Measurements from ENCODE around the gene NREP.
"Not testable (repeated sequence)": the region's sequence is repeated elsewhere in the genome, so short reads cannot be mapped to it uniquely, and the experiment has no call there.

The NREP gene

DNA sequence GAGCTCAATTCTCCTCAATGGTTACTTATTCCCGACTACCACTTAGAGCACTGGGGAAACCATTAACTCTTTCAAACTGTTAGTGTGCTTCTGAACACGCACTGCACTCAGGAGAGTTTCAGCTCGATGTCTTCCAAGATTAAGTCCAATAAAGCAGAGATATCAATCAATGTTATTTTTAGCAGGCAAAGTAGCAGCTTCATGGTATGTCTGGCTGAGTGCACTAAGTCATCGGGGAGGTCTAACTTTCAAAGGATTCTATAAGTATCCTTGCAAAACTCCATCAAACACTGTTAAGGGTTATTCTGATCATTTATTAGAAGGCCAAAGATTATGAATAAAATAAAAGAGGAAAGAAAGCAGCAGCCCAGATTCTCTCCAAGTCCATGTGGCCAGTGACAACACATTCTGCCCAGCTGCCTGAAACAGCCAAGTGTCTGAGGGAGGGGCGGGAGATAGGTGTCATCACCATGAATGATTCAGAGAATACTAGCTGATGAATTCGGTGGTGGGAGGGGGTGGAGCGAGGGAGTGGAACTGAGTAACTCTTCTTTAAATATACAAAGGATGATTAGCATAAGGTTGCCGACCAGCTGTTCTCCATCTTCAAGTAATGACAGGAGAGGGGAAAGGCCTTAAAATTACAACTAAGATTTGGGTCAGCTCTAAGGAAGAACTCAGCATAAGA lies 21.3 kb downstream of the NREP start:
- no peak for DNase-seq

DNA sequence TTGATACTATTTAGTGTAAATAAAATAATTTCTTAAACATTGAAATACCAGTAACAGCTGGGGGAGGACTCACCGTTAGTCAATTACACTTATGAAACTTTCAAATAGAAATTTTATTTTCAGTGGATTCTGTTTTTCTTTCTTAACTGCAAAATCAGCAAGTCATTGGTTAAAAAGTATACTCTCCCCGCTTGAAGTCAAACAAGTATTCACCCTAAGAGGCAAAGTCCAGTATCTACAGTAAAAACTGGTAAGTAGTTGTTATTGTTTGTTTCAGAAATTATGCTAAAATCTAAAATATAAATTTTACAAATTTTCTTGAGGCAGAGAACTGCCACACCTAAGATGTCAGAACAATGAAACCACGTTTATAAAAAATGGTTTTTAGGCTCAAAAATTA lies 22.4 kb downstream of the NREP start:
- no peak for DNase-seq

DNA sequence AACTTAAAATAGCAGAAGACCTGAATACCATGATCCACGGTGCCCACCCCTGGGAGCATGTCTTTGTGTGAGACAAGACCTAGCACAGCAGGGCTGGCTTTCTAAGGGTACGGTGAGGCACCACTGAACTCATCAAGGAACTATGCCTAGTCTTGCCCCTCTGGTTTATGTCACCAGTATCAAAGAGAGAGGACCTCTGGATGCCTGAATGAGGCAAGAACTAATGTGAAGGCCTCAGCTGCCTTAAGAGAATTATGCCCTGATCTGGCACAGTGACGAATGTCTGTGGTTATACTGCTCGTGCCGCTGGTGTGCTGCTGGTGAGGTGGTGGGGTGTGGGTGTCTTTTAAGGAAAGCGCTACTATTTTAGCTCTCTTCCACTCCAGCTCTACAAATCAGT lies 23.0 kb downstream of the NREP start:
- DNase-seq = no peak

DNA sequence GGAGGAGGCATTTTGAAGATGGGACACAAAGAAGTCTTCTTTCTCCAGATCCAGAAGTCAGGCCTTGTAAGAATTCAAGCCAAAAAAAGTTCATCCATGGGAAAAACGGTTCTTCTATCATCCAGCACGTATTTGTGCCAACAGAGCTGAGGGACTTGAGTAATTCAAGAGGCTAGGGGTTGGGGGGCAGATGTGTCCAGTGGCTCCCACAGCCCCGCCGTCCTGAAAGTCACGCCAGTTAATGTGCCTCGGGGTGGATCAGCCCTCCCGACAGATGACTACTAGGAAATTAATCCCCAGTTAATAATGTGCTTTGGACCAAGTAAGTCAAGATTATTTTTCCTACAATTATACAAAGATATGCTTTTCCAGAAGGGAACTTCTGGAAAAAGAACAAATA lies 23.4 kb downstream of the NREP start:
- no peak for DNase-seq

DNA sequence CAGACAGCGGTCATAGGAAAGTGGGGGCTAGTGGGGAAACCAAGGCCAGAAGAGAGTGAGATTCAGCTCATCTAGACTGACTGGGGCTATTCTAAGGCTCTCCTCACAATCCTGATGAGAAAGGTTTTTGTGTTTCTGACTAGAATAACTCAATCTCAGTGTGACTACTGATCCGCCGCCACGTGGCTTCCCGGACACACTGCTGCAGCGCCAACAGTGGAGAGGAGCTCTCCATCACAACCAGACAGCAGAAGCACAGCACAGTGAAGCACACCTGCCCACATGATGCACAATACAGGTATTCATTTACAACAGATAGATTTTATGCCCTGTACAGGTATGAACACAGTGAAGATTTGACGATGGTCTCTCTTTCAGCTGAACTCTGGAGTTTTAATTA lies 25.4 kb downstream of the NREP start:
- no peak for DNase-seq

DNA sequence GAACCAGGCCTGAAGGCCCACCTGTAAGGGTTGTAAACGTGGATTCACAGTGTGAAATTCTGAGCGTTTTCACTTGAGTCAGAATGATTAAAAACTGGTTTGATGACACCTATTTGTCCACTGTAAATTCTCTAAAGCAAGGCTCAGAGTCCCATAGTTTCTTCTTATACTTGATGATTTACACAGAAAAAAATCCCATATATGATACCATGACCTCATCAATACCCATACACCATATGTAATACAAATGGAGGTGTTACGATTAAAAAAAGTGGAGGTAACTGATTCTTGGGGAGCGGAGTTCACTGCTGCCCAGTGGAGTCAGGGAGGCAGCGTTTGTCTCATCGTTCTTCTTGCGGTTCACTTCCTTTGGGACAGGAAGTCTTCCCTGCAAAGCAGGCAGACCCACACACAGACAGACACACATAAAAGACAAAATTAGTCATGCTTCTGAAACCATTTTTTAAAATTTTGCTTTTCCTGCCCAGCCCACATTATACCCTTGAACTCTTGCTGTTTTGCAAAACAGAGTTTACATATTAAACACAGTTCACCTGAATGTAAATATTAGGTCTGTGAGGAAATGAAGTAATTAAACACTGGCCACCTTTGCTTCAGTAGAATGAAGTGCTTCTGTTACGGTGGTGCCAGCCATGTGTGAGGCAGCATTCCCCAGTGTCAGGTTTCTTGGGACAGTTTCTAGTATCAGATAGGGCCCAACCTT lies 26.2 kb downstream of the NREP start:
- DNase-seq = no peak

DNA sequence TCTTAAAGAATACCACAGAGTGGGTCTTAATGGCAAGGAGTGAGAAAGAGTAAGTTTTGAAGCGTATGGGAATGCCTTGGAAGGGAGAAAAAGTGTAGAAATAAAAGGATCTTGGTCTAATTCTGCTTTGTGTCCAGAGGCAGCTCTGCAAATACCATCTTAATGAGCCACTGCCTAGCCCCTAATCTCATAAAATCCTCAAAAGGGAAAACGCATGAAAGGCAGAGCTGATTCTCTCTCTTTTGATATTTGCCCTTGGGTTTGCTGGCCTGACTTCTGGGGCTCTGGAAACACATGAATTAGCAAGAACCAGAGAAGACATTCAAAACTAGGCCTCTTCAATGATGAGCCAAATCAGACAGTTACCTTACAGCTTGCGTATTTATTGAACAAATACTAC lies 28.1 kb downstream of the NREP start:
- no peak for DNase-seq

DNA sequence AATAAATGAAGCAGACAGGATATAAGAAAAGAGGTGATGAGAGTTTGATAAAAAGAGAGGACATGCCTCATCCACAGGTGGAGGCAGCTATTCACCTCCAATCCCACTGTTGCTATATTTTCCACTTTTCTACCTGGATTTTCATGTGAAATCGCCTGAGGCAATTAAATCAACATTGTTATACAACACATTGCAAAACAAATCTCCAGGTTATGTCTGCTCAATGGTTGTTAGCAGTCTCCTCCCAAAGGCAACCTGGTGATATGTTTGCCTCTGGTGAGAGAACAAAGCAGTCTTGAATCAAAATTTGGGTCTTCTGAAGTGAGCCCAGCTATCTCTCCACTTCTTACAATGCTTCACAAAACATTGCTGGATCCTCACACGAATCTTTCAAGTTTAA lies 30.0 kb downstream of the NREP start:
- DNase-seq = no peak

DNA sequence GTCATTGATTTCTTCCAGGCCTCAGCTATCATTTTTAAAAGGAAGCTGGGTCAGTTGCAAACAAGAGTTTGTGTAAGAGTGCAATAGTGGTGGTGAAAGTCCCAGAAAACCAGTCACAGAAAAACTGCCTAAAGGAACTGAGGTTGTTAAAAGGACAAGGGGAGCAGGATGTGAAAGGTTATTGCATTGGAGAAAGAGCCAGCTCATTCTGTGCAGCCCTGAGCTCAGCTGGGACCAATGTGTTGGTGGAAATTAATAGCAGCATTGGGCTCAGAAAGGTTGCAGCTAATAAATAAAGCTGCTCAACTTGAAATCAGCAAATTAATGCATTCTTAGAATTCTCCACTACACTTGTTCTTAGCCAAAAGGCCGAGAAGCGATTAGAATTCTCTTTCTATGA lies 34.9 kb downstream of the NREP start:
- DNase-seq = no peak

DNA sequence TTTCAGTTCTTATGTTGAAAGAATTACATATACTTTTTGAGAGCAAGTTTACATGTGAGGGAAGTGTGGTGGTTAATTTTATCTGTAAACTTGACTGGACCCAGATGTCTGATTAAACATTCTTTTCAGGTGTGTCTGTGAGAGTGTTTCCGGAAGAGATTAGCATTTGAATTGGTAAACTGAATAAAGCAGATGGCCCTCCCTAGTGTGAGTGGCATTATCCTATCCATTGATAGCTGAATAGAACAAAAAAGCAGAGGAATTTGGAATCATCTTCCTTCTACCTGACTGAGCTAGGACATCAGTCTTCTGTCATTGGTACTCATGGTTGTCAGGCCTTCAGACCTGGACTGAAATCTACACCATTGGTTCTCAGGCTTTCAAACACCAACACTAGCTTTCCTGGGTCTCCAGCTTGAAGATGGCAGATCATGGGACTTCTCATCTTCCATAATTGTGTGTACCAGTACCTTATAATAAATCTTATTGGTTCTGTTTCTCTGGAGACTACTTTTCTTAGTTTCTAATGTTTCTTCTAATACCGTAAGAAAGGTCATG lies 36.6 kb downstream of the NREP start:
- no peak for DNase-seq

DNA sequence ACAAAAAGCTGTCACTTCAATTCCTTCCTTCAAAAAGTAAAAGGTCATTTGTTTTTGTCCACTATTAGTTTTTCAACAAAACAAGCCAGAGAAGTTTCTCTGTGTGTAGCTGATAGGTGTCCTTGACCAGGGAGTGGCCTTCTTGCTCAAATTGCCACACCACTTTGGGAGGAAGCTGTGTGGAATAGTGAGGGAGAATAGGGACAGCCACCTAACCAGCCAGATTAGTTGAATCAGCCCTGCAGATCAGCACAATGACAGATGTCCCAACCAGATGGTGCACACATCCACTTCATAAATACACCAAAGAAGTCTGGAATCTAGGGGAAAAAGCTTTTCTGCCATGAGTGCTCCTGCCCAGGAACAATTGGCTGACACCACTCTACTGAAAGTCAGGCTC lies 37.2 kb downstream of the NREP start:
- no peak for DNase-seq

DNA sequence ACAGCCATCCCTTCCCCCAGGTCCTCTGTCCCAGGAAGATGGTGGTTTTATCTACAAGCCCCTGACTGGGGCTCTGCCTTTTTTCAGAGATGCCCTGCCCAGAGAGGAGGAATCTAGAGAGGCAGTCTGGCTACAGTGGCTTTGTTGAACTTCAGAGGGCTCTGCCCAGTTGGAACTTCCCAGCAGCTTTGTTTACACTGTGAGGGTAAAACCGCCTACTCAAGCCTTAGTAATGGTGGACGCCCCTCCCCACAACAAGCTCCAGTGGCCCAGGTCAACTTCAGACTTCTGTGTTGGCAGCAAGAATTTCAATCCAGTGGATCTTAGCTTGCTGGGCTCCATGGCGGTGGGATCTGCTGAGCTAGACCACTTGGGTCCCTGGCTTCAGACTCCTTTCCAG lies 40.2 kb downstream of the NREP start:
- DNase-seq = not testable (repeated sequence)

DNA sequence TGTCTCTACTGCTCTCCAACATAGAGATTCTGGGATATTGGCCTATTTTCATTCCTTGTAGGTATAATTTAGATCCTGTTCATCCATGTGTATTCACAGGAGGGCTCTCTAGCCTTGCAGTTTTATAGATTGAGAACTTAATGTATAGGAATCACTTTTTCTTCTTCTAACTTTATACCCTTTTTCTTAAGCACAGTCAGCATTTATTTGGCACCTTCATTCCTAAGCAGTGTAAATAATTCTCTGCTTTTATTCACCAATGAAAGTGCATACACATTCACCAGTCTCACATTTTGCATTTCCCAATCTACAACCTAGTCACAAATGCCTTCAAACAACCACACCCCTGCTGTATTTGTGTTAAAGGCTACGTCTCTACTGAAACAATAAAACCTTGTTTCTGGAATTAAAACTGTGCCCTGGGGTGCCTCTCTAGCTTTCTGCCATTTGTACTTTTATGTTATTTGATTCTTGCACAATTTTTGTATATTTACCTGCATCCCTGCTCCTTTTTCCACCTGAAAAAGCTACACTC lies 49.3 kb downstream of the NREP start:
- DNase-seq = no peak

DNA sequence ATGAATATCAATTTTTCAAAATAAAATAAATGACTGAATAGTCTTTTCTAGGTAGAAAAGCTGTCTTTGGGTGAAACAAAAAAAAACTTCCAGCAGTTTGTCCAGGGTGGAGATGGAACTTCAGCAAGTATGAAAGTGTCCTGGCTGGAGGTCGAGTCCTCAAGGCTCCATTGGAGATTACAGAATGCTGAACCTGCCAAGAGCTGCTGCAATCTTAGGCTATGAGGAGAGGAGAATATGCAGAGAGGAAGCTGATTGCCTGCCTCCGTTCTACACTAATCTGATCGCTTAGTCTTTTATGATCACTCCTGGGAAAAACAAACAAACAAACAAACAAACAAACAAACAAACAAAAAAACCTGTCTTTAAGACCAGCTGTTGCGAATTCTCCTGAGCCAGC lies 50.6 kb downstream of the NREP start:
- no peak for DNase-seq

DNA sequence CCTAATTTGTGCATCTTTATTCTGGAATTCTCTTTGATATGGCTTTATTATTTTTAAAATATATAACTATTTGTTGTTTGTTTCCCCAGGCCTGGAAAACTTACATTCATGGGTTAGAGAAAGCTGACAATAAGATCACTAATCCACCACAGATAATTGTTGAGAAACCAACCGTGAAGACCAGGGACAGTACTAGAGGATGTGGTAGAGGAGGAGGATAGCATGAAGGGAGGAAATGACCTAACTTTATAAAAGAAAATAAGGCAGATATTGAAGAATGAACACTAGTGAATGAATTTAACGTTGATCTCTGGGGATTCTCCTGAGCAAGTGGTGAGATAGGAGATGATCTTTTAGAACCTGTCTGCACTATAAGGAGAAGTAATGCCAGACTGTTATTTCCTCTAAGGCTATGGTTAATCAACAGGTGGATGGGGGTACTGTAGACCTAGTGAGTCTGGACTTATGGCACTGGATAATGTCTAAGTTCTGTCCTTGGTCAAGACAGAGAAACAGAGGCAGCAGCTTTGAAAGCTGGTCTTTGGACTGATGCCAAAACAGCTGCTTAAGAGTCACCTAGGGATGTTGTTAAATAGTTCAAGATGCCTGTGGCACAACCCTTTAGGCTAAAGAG lies 52.4 kb downstream of the NREP start:
- DNase-seq = no peak

DNA sequence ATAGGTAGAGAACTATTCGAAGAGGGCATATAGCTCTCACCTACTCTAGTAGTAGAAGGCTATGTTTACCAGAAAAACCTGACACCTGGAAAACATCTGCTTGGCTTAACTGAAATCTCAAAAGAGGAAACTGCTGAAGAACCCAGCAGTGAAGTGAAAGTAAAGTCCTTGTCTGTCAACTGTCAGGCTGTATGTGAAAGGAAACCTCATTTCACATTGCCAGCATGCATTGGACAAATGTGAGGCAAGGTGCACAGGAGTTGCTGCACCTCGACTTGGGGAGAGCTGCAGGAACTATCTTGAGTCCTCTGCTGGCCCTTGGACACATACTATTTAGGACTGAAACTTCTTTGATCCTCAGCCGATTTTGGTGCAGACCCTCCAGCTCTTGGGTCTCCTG lies 53.3 kb downstream of the NREP start:
- DNase-seq = no peak

DNA sequence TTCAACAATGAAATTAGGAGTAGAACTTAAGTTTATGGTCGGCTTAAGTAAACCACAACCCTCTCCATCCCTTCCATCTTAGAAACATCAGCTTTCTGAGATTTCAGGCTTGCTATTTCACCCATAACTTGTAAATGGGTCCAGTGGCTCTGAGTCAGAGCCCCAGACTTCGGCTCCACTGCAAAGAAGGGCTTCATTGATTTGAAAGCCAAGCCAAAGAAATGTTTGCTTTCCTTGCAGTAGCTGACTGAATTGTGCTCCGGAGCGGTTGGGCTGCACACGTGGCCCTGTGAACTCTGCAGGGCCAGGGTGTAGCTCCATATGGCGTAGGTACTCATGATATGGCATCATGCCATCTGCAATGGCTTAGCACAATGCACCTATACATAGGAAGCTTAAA lies 57.0 kb downstream of the NREP start:
- peak; percentile 73 for DNase-seq

DNA sequence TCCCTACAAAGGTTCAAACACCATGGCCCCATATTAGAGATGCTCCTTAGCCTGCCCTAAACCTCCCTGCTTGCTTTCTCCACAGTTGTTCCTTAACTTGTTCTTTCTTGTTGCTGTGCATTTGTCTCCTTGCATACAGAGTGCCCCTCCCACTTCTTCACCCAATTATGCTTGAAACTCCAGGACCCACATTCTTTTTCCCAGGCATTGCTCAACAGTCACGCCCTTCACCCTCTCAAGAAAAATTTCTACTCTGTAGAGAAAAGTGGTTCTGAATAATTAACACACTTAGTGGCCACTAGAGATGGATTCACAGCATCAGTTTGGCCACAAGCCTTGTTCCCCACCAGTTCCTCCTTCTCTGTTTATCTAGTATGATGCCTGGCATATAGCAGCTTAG lies 57.7 kb downstream of the NREP start:
- DNase-seq = peak; percentile 81

DNA sequence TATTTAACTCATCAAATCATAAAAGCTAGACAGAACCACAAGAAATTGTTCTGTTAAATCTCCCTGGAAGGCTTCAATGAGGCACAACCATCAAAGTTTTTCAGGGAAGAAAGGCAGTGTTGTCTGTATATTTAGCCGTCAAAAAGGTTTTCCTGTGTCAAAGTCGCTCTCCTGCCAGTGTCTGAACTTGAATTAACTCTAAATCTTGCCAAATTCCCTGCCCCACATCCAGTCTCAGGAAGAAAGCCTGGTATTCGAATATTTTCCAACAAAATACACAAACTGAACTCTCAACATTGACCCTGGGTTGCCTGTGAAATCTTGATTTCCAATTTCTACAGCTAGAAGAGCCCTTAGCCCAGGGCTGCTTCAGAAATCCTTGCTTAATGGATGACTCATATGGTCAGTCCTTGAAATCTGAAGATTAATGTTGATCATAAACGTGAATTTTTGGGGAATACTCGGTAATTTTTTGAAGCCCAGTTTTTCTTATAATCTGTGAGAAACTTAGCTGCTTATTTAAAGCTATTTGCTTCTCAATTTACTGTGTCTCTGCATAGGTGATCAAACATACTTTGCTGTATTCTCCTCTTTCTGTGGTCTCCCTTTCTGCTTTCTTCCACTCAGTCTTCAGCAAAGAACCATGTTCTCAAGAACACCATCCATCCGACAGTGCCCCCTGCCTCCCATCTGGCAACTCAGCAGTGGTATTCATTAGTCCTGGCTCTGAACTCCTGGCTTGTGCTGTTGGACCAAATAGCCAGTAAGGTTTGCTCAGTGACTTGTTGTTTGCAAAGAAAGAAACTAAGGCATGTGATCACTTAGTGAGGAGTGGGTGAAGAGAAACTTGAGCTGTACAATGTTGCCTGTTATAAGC lies 58.9 kb downstream of the NREP start:
- no peak for DNase-seq

DNA sequence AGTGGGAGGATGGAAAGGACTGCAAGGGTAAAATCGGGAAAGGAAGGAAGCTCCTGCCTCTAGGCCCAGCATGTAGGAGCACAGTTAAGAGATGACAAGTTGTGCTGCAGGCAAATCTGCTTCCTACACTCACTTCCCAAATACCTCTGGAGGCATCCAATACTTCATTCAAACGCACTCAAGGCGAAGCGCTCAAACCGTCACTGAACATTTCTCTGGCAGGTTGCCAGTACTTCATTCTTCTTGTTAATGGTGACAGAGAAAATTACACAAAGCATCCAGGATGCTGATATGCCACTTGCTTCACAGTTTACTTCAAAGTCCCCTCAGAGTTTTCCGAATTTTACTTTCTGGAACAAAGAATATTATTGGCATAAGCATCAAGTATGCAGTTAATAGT lies 59.8 kb downstream of the NREP start:
- DNase-seq = peak; percentile 76

DNA sequence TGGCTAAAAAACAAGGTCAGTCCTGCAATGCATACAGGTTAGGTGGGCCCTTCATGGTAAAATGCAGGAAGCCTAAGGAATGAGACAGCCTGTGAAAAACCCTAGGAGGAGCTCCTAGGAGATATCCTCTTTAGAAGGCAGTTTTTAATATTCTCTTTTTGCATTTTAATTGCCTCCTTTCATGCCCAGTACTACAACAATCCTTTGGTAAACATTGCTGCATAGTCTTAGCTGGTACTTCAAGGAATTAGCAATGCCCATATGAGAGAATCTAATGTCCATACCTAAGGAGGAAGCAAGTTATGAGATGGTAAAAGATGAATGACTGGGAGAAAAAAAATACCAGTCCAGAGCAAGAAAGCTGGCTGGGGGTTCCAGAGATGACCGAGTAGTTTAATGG lies 61.0 kb downstream of the NREP start:
- no peak for DNase-seq

DNA sequence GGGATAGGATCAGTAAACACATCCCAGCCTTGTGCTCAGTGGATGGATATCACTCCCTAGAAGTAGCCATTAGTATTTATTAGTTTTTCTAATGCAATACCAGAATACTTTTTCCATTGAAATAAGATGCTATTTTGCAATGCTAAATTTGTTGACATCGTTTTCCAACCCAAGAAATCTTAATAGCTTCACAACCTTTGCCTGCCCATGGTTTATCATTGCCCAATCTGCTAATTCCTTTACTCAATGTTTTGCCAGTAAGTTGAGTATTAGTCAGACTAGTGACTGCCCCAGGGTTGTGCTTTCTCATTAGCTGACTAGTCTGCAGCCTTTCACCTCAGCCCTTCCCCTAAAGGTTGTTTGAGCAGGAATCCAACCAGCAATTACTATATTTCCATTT lies 62.9 kb downstream of the NREP start:
- no peak for DNase-seq

DNA sequence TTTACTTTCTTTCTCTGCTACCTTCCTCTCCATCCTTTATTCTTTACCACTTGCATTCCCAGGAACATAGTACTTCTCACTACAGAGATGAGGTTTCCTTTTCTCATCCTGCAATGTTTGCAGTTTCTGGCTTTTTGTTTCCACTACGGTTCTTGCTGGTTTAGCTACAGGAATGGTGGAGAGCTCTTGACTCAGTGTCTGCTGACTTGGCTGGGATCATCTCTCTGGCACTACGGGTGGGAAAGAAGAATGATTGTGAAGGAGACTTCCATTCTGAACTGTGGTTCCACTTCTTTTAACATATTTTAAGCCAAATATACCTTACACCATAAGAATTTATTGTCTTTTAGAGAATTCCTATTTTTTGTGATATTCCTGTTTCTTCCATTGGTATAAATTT lies 65.1 kb downstream of the NREP start:
- peak; percentile 16 for DNase-seq

Measured in DMS79 treated with DMSO at 0.1 percent for 48 hours (cell line).